ENCODE measurements around the gene METTL26. TPM values are rescaled to one million over a fixed set of nuclear protein-coding genes. Genes with fewer than 3 reads are reported as not detected.
A peak's percentile ranks its signal among the peaks of the same experiment; 100 is the strongest.

METTL26 gene
- total and polyA plus RNA-seq, 2 of the 4 experiments (the other 2 are of a cell fraction), result 46.8 to 128 TPM

GRCh38 chr16:591231-591630 is 44.9 kb downstream of the METTL26 start:
- DNase-seq (no peak), ATAC-seq (ENCODE audit: low read depth) (no peak)
- H2AK9ac ChIP-seq (replicated peaks; ENCODE audit: low read depth, low read length, poor library complexity), result no peak overlapping the region
- H3K9me3 ChIP-seq (ENCODE audit: control insufficient read depth, insufficient read depth, low read length), result no peaks in the 10 kb centered on the region
- 0 out of 2 replicates have a peak, but pooled peaks cover 2% of the 10 kb centered on the region for H3K36me3 ChIP-seq (ENCODE audit: control insufficient read depth, insufficient read depth, low read length)
- WGBS, 2 experiments (ENCODE audit: extremely low coverage in 2 of 2, insufficient read length in 1 of 2), result 76% methylated on average over 5 of the region's 8 CpGs; no CpG with 5 or more reads in 1 of the 2 experiments
- H3K79me1 ChIP-seq (ENCODE audit: low read depth in 1 of 2, low read length in 2 of 2), result peaks cover 25 to 82% of the 10 kb centered on the region in 2 experiments; a peak in 3 of 4 replicates
- no TSS peak for BruUV-seq (replicated peaks)
- H2AK5ac ChIP-seq (ENCODE audit: low read depth, low read length), result 0 out of 2 replicates have a peak overlapping the region, but pooled peaks have one; percentile 67
- peak overlapping the region; percentile 92; the same call in 1 of the 2 replicates for H3K23ac ChIP-seq (ENCODE audit: low read depth, low read length)
- H3K4ac ChIP-seq (ENCODE audit: low read depth, low read length), result no peak overlapping the region
- H4K91ac ChIP-seq (ENCODE audit: insufficient read depth, low read depth, low read length), result no peak overlapping the region
- H3K9ac ChIP-seq (ENCODE audit: low read depth, low read length), result no peak overlapping the region
- H3K56ac ChIP-seq (ENCODE audit: extremely low read depth, insufficient read depth, low read length), result no peak overlapping the region
- no peak overlapping the region for H3K18ac ChIP-seq (ENCODE audit: low read depth, low read length)
- no peak for TF ChIP-seq CTCF (conservative IDR thresholded peaks at IDR 0.05; ENCODE audit: low read depth, low read length)
- TF ChIP-seq RAD21 (IDR thresholded peaks at IDR 0.05; ENCODE audit: low read length), result no peak
- no peak for TF ChIP-seq USF2 (IDR thresholded peaks at IDR 0.05; ENCODE audit: low read depth, low read length)
- TF ChIP-seq MAFK (IDR thresholded peaks at IDR 0.05; ENCODE audit: low read depth, low read length), result no peak
- no peak for TF ChIP-seq FOS (IDR thresholded peaks at IDR 0.05; ENCODE audit: low read depth, low read length)
- TF ChIP-seq RFX5 (IDR thresholded peaks at IDR 0.05; ENCODE audit: low read depth, low read length), result no peak
- no peak for TF ChIP-seq POLR2A (IDR thresholded peaks at IDR 0.05; ENCODE audit: low read depth, low read length)
- TF ChIP-seq RCOR1 (IDR thresholded peaks at IDR 0.05; ENCODE audit: insufficient replicate concordance, low read length), result no peak
- TF ChIP-seq MXI1 (IDR thresholded peaks at IDR 0.05; ENCODE audit: borderline replicate concordance, low read depth, low read length), result no peak
- no peak for TF ChIP-seq NFE2L2 (IDR thresholded peaks at IDR 0.05; ENCODE audit: low read depth, low read length)
- no peak for TF ChIP-seq MAZ (IDR thresholded peaks at IDR 0.05; ENCODE audit: borderline replicate concordance, low read depth, low read length)
- intact Hi-C loops (cut with micrococcal nuclease) (no loop called here), in situ Hi-C loops (cut with MboI; ENCODE audit: low sequenced_read_pairs) (no loop called here), dilution Hi-C loops (cut with HindIII; ENCODE audit: low sequenced_read_pairs, unreplicated experiment) (no loop called here)
- H3K27me3 ChIP-seq (ENCODE audit: control insufficient read depth, insufficient read depth, low read length), result no peaks in the 10 kb centered on the region
- CTCF ChIA-PET, result interaction anchor here (0.7 kb wide), 1 partner anchor 50 kb away, joined by 3 read pairs; the partner anchor contains the start of gene MCRIP2
- H4K8ac ChIP-seq (ENCODE audit: low read depth in 2 of 2, low read length in 2 of 2), result no peak overlapping the region
- H4K20me1 ChIP-seq (ENCODE audit: insufficient read depth, low read length), result peaks cover 56% of the 10 kb centered on the region
- H3K4me1 ChIP-seq (ENCODE audit: control insufficient read depth, insufficient read depth, low read length), result peaks cover 15% of the 10 kb centered on the region
- POLR2A ChIA-PET (ENCODE audit: unreplicated experiment), result no interaction called here
- H3K4me3 ChIP-seq (ENCODE audit: insufficient read depth, low read depth, low read length), result peak overlapping the region; percentile 98; the same call in 1 of the 2 replicates
- peaks cover 20% of the 10 kb centered on the region; the same call in 1 of the 2 replicates for H3K9me1 ChIP-seq (ENCODE audit: insufficient read depth, low read length)
- no peak overlapping the region for H2BK20ac ChIP-seq (ENCODE audit: low read depth, low read length)
- H3K4me2 ChIP-seq (ENCODE audit: low read depth, low read length), result peak overlapping the region; percentile 95
- H2BK120ac ChIP-seq (ENCODE audit: low read depth, low read length), result no peak overlapping the region
- H3K27ac ChIP-seq (ENCODE audit: insufficient read depth, low read length), result no peak overlapping the region
- H2AFZ ChIP-seq (replicated peaks; ENCODE audit: low read length, poor library complexity), result no peak overlapping the region
- H2BK5ac ChIP-seq (ENCODE audit: low read depth, low read length, poor library complexity, severe bottlenecking), result no peak overlapping the region
- no peak overlapping the region for H4K5ac ChIP-seq (ENCODE audit: low read depth, low read length)
- H3K14ac ChIP-seq (replicated peaks; ENCODE audit: low read depth, low read length), result no peak overlapping the region
- H2BK15ac ChIP-seq (ENCODE audit: low read depth, low read length), result no peak overlapping the region

All from IMR-90 (cell line).